Muscle layer of colon (tissue), 2 donors: ENCODE data around the gene DNAJB11.

Experiments used
- H3K27ac ChIP-seq: one replicate; pipeline ENCODE4 v1.7.0; 2013; ENCODE audit warnings: low read depth, mild to moderate bottlenecking, low read length, moderate library complexity
- H3K27me3 ChIP-seq, 2 donors: one replicate each; pipeline ENCODE4 v1.7.0; 2013; ENCODE audit warnings: low read length in 2 of 2, mild to moderate bottlenecking in 2 of 2; ENCODE audit not compliant: insufficient read depth in 2 of 2, control insufficient read depth in 1 of 2
- H3K36me3 ChIP-seq: one replicate; pipeline ENCODE4 v1.7.0; 2013; ENCODE audit warnings: mild to moderate bottlenecking, low read length; ENCODE audit not compliant: insufficient read depth
- H3K4me1 ChIP-seq: one replicate; pipeline ENCODE4 v1.7.0; 2013; ENCODE audit warnings: mild to moderate bottlenecking, low read length; ENCODE audit not compliant: insufficient read depth
- H3K4me3 ChIP-seq, 2 donors: one replicate each; pipeline ENCODE4 v1.7.0; 2013; ENCODE audit warnings: low read length in 2 of 2, low read depth in 1 of 2, mild to moderate bottlenecking in 1 of 2, moderate library complexity in 1 of 2
- H3K9ac ChIP-seq: one replicate; pipeline ENCODE4 v1.7.0; 2013; ENCODE audit warnings: low read length
- H3K9me3 ChIP-seq: one replicate; pipeline ENCODE4 v1.7.0; 2013; ENCODE audit warnings: mild to moderate bottlenecking, low read length
- donor health status: abdominal sarcoma.
- donor health status: Adenocarcinoma of cecum.

The DNAJB11 gene

GRCh38 chr3:186614266-186614596 is 43.7 kb downstream of the DNAJB11 start:
- Histone ChIP-seq H3K4me3 (no peak overlapping the region), H3K4me1 (peaks cover 9% of the 10 kb centered on the region), H3K27me3 (peaks cover 5 to 7% of the 10 kb centered on the region in 2 donors), H3K27ac (no peak overlapping the region), H3K9ac (no peak overlapping the region), H3K36me3 (no peaks in the 10 kb centered on the region), H3K9me3 (no peaks in the 10 kb centered on the region)

GRCh38 chr3:186614597-186615483 is 44.3 kb downstream of the DNAJB11 start:
- no peak overlapping the region for H3K4me3 ChIP-seq
- H3K27me3 ChIP-seq = peaks cover 4 to 5% of the 10 kb centered on the region in 2 donors
- H3K9ac ChIP-seq = no peak overlapping the region

DNA sequence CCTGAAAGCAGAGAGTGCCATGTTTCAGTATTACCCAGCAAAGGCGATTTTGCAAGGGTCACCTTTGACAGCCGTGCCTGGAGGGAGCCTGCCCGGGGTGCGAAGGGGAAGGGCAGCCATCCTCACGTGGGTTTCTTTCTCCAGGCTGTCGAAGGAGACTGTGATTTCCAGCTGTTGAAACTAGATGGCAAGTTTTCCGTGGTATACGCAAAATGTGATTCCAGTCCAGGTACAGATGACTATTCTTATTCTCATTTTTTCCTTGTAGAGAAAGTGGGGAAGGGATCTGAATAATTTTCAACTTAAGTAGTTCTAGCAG is 45.7 kb downstream of the DNAJB11 start:
- no peak overlapping the region for H3K9ac ChIP-seq
- no peaks in the 10 kb centered on the region for H3K36me3 ChIP-seq
- peaks cover 3 to 5% of the 10 kb centered on the region in 2 donors for H3K27me3 ChIP-seq
- no peak overlapping the region for H3K27ac ChIP-seq
- H3K9me3 ChIP-seq = no peaks in the 10 kb centered on the region
- H3K4me1 ChIP-seq = peaks cover 9% of the 10 kb centered on the region
- no peak overlapping the region for H3K4me3 ChIP-seq

More at GRCh38 chr3:186614597-186615483, 44.3 kb downstream of the DNAJB11 start:
- peaks cover 9% of the 10 kb centered on the region for H3K4me1 ChIP-seq
- H3K36me3 ChIP-seq = no peaks in the 10 kb centered on the region
- no peaks in the 10 kb centered on the region for H3K9me3 ChIP-seq
- no peak overlapping the region for H3K27ac ChIP-seq

- Histone ChIP-seq H3K4me1 (peaks cover 9% of the 10 kb centered on the region), H3K9me3 (no peaks in the 10 kb centered on the region), H3K27me3 (peaks cover 3 to 5% of the 10 kb centered on the region in 2 donors), H3K9ac (no peak overlapping the region), H3K27ac (no peak overlapping the region), H3K36me3 (no peaks in the 10 kb centered on the region), H3K4me3 (peak overlapping the region in 1 of 2 donors; percentile 37)
Observed at GRCh38 chr3:186617036-186617946, 46.8 kb downstream of the DNAJB11 start.

DNA sequence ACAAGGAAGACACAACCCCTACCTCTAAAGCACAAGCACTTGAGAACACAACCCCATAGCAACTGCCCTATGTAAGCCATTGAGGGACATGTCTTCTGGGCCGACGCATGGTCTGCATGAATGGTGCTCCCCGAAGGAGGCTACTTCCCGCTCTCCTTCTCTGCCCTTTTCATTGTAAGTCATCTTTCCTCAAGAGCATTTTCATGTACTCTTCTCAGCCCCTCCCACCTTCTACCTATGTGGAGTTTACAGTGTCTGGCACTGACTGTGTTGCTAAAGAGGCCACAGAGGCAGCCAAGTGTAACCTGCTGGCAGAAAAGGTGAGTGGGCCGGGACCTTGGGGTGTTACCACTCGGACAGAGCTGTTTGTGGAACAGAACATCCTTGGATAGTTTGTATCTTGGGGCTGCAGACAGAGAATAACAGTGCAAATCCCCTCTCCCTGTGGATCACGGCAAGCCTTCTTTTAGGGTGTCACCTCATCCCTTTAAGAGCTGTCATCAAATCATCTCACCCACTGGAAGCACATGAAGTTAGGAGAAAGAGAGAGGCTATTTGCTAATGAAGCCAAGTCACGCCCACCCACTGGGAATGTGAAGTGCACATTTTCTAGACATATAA is 47.9 kb downstream of the DNAJB11 start:
- H3K9me3 ChIP-seq = no peaks in the 10 kb centered on the region
- H3K9ac ChIP-seq = no peak overlapping the region
- no peaks in the 10 kb centered on the region for H3K36me3 ChIP-seq
- peaks cover 3 to 5% of the 10 kb centered on the region in 2 donors for H3K27me3 ChIP-seq
- peaks cover 9% of the 10 kb centered on the region for H3K4me1 ChIP-seq
- H3K27ac ChIP-seq = no peak overlapping the region
- H3K4me3 ChIP-seq = no peak overlapping the region

GRCh38 chr3:186619787-186620212 is 49.3 kb downstream of the DNAJB11 start:
- H3K4me3 ChIP-seq = no peak overlapping the region
- H3K4me1 ChIP-seq = peaks cover 9% of the 10 kb centered on the region
- H3K27ac ChIP-seq = no peak overlapping the region
- H3K9me3 ChIP-seq = no peaks in the 10 kb centered on the region
- peaks cover 3 to 5% of the 10 kb centered on the region in 2 donors for H3K27me3 ChIP-seq
- no peaks in the 10 kb centered on the region for H3K36me3 ChIP-seq
- no peak overlapping the region for H3K9ac ChIP-seq

DNA sequence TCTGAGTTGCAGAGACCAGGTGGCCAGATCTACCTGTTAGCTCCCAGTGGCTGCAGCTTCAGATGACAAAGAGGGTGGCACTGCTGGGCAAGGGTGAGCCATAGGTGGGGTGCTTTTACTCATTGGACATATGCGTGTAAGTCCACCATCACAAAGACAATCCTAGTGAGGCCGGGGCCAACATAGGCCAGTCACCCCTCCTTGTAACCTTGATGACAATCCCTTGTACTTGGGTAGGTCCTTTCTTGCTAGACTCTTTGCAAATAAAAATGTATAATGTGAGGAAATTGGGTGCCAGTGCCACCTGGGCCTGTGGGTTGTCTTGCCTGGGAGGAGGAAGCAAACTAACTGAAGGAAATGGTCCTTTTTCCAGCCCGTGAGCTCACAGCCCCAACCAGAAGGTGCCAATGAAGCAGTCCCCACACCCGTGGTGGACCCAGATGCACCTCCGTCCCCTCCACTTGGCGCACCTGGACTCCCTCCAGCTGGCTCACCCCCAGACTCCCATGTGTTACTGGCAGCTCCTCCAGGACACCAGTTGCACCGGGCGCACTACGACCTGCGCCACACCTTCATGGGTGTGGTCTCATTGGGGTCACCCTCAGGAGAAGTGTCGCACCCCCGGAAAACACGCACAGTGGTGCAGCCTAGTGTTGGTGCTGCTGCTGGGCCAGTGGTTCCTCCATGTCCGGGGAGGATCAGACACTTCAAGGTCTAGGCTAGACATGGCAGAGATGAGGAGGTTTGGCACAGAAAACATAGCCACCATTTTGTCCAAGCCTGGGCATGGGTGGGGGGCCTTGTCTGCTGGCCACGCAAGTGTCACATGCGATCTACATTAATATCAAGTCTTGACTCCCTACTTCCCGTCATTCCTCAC is 49.9 kb downstream of the DNAJB11 start:
- no peaks in the 10 kb centered on the region for H3K36me3 ChIP-seq
- H3K9me3 ChIP-seq = no peaks in the 10 kb centered on the region
- no peak overlapping the region for H3K9ac ChIP-seq
- H3K27me3 ChIP-seq = peaks cover 3 to 5% of the 10 kb centered on the region in 2 donors
- H3K27ac ChIP-seq = no peak overlapping the region
- peaks cover 9% of the 10 kb centered on the region for H3K4me1 ChIP-seq
- no peak overlapping the region for H3K4me3 ChIP-seq

- H3K4me3 ChIP-seq = no peak overlapping the region
- no peak overlapping the region for H3K27ac ChIP-seq
- H3K4me1 ChIP-seq = peaks cover 6% of the 10 kb centered on the region
- H3K36me3 ChIP-seq = no peaks in the 10 kb centered on the region
- H3K9me3 ChIP-seq = no peaks in the 10 kb centered on the region
- peaks cover 3 to 5% of the 10 kb centered on the region in 2 donors for H3K27me3 ChIP-seq
- H3K9ac ChIP-seq = no peak overlapping the region
Observed at GRCh38 chr3:186621894-186622650, 51.6 kb downstream of the DNAJB11 start.

GRCh38 chr3:186622651-186623310 is 52.3 kb downstream of the DNAJB11 start:
- Histone ChIP-seq H3K27ac (no peak overlapping the region), H3K9me3 (no peaks in the 10 kb centered on the region), H3K4me3 (no peak overlapping the region), H3K36me3 (no peaks in the 10 kb centered on the region), H3K9ac (no peak overlapping the region), H3K27me3 (no peaks in the 10 kb centered on the region), H3K4me1 (no peaks in the 10 kb centered on the region)

DNA sequence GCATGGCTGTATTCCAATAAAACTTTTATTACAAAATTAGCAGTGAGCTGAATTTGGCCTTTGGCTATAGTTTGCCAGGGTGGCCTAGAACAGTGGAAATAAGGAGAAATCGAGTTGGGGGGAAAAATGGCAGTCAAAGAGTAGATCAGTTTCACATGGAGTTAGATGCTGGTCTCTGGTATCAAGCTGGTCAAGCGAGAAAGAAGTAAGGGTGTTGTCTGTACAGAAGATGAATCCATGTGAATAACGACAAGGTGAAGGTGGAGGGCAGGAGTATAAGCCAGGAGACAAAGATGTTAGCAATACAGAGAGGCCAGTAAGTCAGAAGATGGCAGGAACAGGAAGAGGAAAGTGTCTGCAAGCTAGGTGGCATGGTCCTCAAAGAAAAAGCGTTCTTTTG is 54.1 kb downstream of the DNAJB11 start:
- H3K36me3 ChIP-seq = no peaks in the 10 kb centered on the region
- no peak overlapping the region for H3K27ac ChIP-seq
- H3K9ac ChIP-seq = no peak overlapping the region
- no peaks in the 10 kb centered on the region for H3K9me3 ChIP-seq
- H3K4me3 ChIP-seq = no peak overlapping the region
- no peaks in the 10 kb centered on the region for H3K27me3 ChIP-seq
- no peaks in the 10 kb centered on the region for H3K4me1 ChIP-seq
